NT2/D1 (cell line): Measurements from ENCODE around the gene AKAP9.

Experiments used
- DNase-seq: peaks from one replicate; pipeline ENCODE4 v3.0.0-alpha.2; 2011; ENCODE audit warnings: low read depth, low spot score
- H3K27me3 ChIP-seq: 2 replicates; pipeline ENCODE4 v1.6.0; 2011; ENCODE audit warnings: mild to moderate bottlenecking; ENCODE audit not compliant: insufficient read length, insufficient read depth
- H3K36me3 ChIP-seq: 2 replicates; pipeline ENCODE4 v1.6.1; 2011; ENCODE audit warnings: mild to moderate bottlenecking, low read length, mixed read lengths; ENCODE audit not compliant: insufficient read depth, insufficient read length
- H3K4me1 ChIP-seq: 2 replicates; pipeline ENCODE4 v1.5.1; 2011; ENCODE audit not compliant: insufficient read depth, insufficient read length
- H3K4me3 ChIP-seq: 2 replicates; pipeline ENCODE4 v1.5.1; 2011; ENCODE audit warnings: low read depth; ENCODE audit not compliant: insufficient read length
- H3K9ac ChIP-seq: 2 replicates; pipeline ENCODE4 v1.6.0; 2011; ENCODE audit warnings: low read depth; ENCODE audit not compliant: insufficient read length
- H3K9me3 ChIP-seq: 2 replicates; pipeline ENCODE4 v1.5.1; 2011; ENCODE audit warnings: mild to moderate bottlenecking, low read length; ENCODE audit not compliant: insufficient read depth
- SUZ12 ChIP-seq: IDR thresholded peaks from 2 replicates; pipeline ENCODE4 v1.6.1; 2011; ENCODE audit not compliant: insufficient read length, insufficient read depth; ENCODE audit errors: extremely low read depth
- YY1 ChIP-seq: IDR thresholded peaks from 2 replicates; pipeline ENCODE4 v1.6.1; 2011; ENCODE audit not compliant: insufficient read length, insufficient read depth
- ZNF274 ChIP-seq: IDR thresholded peaks from 2 replicates; pipeline ENCODE4 v1.6.1; 2011; ENCODE audit warnings: mild to moderate bottlenecking, low read depth, low read length

Gene AKAP9

DNA sequence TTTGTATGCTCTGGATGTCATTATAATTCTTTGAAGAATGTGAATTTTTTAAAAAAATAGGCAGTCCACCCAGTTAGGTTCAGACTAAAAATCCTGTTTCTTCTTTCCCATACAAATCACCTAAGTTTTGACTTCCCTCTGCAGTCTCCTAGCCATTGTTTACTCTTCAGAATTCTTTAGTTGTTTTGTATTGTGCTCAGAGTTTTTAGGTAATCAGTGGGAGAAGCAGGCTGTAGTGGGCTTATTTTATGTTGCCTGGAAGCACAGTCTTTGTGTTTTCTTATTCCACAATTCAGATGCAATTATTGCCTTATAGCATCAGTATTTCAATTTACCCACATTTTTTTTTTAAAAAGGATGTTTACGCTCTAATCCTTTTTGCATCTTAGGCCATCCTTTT lies 94.9 kb downstream of the AKAP9 start:
- Histone ChIP-seq H3K9ac (no peak overlapping the region), H3K9me3 (no peaks in the 10 kb centered on the region), H3K4me1 (no peaks in the 10 kb centered on the region), H3K27me3 (no peaks in the 10 kb centered on the region), H3K36me3 (peaks cover 13% of the 10 kb centered on the region), H3K4me3 (no peak overlapping the region)
- DNase-seq: no peak
- no peak for TF ChIP-seq YY1
- no peak for TF ChIP-seq ZNF274
- no peak for TF ChIP-seq SUZ12

DNA sequence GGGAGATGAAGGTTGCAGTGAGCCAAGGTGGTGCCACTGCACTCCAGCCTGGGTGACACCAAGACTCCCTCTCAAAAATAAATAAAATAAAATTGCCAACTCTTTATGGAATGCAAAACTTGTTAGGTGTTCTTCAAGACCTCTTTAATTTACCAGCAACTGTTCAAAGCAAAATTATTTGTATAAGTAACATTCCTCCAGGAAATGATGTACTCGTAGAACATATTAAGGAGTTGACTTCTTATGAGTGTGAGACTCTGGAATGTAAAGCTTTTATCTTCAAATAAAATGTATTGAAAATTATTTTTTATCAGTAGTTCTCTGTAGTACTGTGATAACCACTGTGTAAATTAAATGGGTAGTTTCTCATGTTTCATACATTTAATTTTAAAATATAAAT lies 99.2 kb downstream of the AKAP9 start:
- Histone ChIP-seq H3K36me3 (peaks cover 17% of the 10 kb centered on the region), H3K4me1 (no peaks in the 10 kb centered on the region), H3K9ac (no peak overlapping the region), H3K4me3 (no peak overlapping the region), H3K27me3 (no peaks in the 10 kb centered on the region), H3K9me3 (no peaks in the 10 kb centered on the region)
- DNase-seq: no peak
- no peak for TF ChIP-seq YY1
- no peak for TF ChIP-seq ZNF274
- TF ChIP-seq SUZ12: no peak

DNA sequence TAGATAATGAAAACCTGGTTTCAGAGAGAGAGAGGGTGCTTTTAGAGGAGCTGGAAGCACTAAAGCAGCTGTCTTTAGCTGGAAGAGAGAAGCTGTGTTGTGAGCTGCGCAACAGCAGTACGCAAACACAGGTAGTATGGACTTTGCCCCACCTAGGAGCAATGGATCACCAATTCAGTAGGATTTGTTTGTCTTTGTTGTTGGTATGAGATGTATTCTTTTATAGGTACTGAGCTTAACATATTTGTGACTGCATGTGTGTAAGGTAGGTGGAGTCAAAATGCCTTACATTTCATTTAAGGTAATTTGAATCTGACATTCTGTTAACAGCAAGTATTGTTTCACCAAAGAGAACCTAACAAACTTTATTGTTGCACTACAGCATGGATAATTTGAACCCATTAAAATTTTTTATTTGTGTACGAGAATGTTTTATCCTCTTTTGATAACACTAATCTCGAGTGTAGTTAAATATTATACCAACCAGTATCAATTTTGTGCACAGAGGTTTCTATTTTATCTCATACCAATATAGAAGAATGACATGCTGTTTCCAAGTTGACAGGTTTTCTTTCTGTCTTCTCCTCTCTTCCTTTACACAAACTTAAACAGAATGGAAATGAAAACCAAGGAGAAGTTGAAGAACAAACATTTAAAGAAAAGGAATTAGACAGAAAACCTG lies 101.5 kb downstream of the AKAP9 start:
- Histone ChIP-seq H3K9ac (no peak overlapping the region), H3K4me1 (no peaks in the 10 kb centered on the region), H3K4me3 (no peak overlapping the region), H3K36me3 (peaks cover 23% of the 10 kb centered on the region), H3K9me3 (no peaks in the 10 kb centered on the region), H3K27me3 (no peaks in the 10 kb centered on the region)
- no peak for TF ChIP-seq YY1
- no peak for TF ChIP-seq ZNF274
- TF ChIP-seq SUZ12: no peak
- DNase-seq: no peak

DNA sequence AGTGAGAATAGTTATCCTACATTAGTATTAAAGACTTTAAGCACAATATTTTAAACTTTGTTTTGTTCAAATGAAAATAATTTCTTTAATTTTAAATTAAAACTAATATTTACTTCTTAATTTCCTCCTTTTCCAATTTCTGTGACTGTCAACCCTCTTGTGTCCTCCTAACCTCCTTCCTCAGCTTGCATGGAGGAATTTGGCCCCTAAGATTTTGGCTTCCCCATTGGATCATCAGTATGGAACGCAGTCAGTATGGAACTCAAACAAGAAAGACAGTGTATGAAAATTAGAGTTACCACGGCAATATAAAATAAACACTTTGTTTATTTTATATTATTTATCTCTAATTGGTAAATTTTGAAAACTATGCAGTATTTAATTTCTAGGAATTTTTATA lies 102.4 kb downstream of the AKAP9 start:
- Histone ChIP-seq H3K4me1 (no peaks in the 10 kb centered on the region), H3K4me3 (no peak overlapping the region), H3K36me3 (peaks cover 25% of the 10 kb centered on the region)

DNA sequence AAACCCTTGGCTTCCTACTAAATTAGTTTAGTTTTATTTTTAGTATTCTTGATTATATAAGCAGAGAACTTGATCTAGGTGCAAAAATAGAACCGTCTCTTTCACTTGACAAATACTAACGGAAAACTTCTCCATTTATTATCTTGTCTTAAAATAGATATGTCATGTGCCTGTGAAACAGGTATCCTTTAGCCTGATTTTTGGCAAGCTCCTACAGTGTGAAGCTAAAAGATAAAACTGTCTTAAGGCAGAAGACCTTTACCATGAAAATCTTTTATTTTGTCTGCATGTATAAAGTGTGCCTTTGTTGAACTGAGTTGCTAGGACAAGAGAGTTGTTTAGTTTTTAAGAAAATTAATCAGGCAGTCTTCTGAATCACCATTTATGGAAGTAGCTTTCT lies 103.0 kb downstream of the AKAP9 start:
- Histone ChIP-seq H3K4me3 (no peak overlapping the region), H3K9ac (no peak overlapping the region), H3K9me3 (no peaks in the 10 kb centered on the region), H3K27me3 (no peaks in the 10 kb centered on the region), H3K36me3 (peaks cover 29% of the 10 kb centered on the region), H3K4me1 (no peaks in the 10 kb centered on the region)
- no peak for DNase-seq
- TF ChIP-seq YY1: no peak
- no peak for TF ChIP-seq SUZ12
- no peak for TF ChIP-seq ZNF274

More for the DNA sequence above, 102.4 kb downstream of the AKAP9 start:
- Histone ChIP-seq H3K9me3 (no peaks in the 10 kb centered on the region), H3K9ac (no peak overlapping the region), H3K27me3 (no peaks in the 10 kb centered on the region)
- TF ChIP-seq SUZ12 (no peak), YY1 (no peak), ZNF274 (no peak)
- no peak for DNase-seq

DNA sequence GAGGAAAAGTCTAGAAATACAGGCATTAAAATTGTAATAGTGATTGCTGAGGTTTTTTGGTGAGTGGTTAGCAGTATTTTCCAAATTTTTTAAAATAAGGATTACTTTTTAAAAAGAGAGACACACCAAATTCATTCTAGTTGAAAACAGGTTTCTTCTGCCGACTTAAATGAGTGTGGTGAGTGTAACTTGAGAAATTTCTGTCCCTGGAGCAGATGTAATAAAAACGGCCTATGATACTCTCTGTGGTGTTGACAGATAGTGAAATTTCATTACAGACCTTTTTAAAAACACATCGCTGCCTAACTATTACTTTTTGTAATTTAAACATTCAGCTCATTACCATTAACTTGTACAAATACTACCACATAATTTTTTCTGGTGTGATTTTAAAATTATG lies 103.5 kb downstream of the AKAP9 start:
- TF ChIP-seq YY1 (no peak), SUZ12 (no peak), ZNF274 (no peak)
- DNase-seq: no peak
- Histone ChIP-seq H3K36me3 (peaks cover 28% of the 10 kb centered on the region), H3K4me3 (no peak overlapping the region), H3K27me3 (no peaks in the 10 kb centered on the region), H3K4me1 (no peaks in the 10 kb centered on the region), H3K9me3 (no peaks in the 10 kb centered on the region), H3K9ac (no peak overlapping the region)

DNA sequence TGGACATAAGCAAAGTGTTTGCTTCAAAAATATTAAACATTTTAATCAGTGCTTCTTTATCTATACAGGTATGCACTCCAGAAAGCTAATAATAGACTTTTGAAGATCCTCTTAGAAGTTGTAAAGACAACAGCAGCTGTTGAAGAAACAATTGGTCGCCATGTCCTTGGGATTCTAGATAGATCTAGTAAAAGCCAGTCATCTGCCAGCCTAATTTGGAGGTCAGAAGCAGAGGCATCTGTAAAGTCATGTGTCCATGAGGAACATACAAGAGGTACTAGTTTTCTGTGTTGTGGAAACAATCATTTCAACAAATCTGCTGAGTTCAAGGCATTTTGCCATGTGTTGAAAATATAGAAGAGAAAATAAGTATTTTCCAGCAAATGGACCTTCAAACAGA lies 104.3 kb downstream of the AKAP9 start:
- H3K4me1 ChIP-seq: no peaks in the 10 kb centered on the region
- DNase-seq: no peak
- TF ChIP-seq YY1 (no peak), ZNF274 (no peak), SUZ12 (no peak)
- H3K36me3 ChIP-seq: peaks cover 28% of the 10 kb centered on the region
- no peak overlapping the region for H3K4me3 ChIP-seq
- no peak overlapping the region for H3K9ac ChIP-seq
- H3K9me3 ChIP-seq: no peaks in the 10 kb centered on the region
- no peaks in the 10 kb centered on the region for H3K27me3 ChIP-seq
